ELR (cell line): ENCODE results near the gene PLXNA3.

ENCODE experiments used
- DNase-seq: peaks from one replicate; pipeline ENCODE4 v3.0.0-alpha.2; 2015; ENCODE audit warnings: low read depth

PLXNA3 gene

DNA sequence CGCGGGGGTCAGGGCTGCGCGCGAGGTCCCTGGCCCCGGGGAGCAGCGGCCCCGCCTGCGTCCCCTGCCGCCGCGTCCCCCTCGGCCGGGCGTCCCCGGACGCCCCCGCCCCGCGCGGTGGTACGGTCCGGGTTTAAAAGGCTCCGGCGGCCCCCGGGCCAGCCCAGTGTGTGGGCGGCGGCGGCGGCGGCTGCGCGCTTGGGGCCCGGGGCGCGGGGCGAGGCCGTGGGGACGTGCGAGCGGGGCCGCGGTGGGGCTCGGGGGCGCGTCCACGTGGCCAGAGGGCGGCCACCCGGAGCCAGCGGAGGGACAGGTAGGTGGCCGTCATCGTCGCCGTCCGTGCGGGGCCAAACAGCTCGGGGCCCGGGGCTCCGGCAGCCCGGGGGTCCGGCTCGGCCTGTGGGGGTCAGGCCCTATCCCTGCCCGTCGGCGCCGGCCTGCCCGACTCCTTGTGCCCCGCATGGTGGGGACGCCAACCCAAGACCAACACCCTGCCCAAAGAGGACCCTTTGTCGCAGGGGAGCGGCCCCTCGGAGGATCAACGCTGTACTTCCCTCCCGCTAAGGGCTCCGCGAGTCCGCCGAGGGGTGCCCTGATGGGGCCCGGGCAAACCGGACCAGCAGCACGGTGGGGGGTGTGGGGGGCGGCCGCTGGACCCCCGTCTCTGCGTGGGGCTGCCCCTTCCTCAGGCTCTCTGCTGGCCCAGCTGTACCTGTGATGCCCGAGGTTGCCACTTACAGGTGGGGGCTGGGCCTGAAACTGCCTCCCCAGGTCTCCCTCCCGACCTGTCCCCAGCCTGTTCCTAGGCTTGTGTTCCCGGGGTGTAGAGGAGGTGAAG lies at the start of gene PLXNA3:
PLXNA3 (plus strand) TSS at position 166 of the 838 bp plus-strand sequence. CDS start 1,903 bp downstream, outside the sequence.
- DNase-seq, result peak; percentile 48

DNA sequence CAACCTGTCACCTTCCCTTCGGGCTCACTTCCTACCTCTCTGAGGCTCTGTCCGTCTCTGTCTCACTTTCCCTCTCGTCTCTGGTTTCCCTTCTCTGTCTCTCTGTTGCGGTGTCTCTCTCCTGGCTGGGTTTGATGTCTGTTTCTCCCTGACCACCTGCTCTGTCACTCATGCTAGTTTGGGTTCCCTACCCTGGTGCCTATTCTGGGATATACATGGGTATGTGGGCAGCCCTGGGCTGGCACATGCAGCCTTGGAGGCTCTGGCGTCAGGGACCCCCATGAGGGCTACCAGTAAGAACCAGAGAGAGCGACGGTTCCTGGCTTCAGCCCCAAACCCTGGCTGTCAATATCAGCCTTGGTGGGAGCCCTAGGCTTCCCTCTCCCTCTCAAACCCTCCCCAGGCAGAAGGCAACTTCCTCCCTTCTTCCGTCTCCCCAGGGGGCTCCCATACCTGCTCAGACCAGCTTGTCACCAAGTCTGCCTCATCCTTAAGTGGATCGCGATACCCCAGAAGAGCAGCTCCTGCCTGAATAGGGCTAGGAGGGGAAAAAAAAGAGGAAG lies 49.3 kb upstream of the PLXNA3 start:
- no peak for DNase-seq

DNA sequence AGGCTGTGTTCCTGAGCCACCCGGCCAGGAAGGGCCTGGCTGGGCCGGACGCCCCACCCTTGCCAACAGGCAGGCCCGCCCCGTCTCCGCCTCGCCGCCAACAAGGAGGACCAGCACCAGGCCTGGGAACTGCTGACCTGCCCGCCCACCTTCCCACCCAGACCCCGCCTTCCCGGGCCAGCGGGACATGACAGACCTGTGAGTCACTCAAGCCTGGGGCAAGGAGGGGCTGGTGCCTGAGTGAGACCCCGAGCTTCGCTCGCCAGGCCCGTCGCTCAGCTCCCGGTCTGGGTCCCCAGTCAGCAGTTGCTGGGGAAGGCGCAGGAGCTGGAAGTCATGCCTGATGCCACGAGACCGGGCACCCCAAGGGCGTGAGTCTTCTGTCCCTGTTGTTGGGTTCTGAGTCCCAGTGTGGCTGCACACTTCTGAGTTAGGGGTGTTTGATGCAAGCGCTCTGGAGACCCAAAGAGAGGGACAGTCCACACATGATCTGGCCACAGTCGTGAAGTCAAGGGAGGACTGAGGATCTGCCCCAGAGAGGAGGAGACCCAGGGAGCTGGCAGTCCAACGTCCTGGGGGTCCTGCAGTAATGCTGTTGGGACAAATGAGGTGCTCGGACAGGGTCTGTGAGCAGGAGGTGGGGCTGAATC lies 48.7 kb upstream of the PLXNA3 start, which contains the start of gene DNASE1L1:
DNASE1L1 (minus strand) TSS at position 33 of the 650 bp plus-strand sequence. CDS start 3,686 bp downstream, outside the sequence.
- DNase-seq, result peak; percentile 94

DNA sequence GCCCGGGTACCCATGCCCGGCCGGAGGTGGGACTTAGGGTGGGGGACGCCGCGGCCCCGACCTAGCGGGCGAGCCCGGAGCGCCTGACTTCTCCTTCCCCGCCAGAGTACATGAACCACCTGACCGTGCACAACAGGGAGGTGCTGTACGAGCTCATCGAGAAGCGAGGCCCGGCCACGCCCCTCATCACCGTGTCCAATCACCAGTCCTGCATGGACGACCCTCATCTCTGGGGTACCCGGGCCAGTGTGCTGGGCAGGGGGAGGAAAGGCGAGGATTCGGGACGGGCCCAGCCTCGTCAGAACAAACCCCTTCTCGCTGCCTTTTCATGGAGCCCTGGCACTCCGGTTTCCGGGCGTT lies 46.1 kb upstream of the PLXNA3 start:
- peak; percentile 68 for DNase-seq

DNA sequence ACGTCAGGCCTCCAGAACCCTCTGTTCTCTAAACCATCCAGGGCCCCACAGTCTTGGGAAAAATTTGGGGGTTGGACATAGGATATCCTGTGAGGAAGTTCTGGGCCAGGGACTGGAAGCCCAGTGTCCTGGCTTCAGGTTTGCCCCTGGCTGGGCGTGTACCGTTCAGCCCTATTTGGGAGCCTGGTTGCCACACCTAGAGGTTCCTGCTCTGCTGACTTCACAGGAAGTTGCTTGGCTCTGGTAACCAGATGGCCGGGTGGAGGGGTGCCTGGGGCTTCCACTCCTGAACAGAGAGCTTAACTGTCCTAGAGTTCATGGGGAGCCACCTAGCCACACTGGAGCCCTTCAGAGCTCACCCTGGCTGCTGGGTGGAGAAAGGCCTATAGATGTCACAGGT lies 45.6 kb upstream of the PLXNA3 start:
- DNase-seq, result peak; percentile 22

DNA sequence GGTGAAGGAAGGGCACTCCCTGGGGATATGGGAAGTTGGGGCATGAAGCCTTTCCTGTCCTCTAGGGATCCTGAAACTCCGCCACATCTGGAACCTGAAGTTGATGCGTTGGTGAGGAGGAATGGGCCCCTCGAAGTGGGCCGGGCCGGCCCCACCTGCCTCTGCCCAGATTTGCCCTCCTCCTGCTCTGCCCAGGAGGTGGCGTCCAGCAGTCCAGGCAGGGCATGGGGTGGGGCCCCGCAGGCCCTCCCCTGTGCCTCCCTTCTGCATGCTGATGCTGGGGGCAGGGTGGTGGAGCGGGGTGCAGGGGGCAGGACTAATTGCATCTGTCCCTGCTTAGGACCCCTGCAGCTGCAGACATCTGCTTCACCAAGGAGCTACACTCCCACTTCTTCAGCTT lies 44.9 kb upstream of the PLXNA3 start:
- no peak for DNase-seq

DNA sequence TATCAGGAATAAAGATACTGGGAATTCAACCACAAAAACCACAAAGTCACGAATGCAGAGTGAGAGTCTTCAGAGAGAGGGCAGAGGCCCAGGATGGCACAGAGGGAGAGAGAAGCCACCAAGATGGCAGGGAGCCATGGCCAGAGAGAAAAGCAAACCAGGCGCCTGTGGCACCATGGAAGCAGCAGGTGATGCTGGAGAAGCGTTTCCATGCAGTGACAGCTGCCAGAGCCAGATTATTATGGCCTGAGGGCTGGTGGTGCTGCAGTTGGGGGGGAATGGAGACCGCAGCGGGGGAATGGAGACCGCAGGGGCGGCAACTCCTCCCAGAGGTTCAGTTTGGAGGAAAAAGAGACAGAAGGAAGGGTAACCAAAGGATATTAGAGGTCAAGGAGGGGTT lies 40.9 kb upstream of the PLXNA3 start:
- no peak for DNase-seq

DNA sequence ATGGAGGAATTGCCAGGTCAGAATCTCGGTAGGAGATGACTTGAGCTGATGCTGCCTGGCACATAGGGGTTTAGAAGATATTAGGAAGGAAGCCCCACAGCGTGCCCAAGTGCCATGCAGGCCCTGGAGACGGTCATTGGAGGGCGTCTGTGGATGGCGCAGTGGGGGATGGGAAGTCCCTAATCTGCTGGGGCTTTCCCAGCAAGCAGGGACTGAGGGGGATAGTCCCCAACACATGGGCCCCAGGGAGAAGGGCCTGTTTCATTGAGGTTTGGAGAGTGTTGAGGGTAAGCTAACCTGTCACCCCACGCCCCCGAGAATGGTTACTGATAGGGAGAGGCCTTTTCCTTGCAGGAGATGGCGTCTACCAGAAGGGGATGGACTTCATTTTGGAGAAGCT lies 38.9 kb upstream of the PLXNA3 start:
- DNase-seq, result no peak

DNA sequence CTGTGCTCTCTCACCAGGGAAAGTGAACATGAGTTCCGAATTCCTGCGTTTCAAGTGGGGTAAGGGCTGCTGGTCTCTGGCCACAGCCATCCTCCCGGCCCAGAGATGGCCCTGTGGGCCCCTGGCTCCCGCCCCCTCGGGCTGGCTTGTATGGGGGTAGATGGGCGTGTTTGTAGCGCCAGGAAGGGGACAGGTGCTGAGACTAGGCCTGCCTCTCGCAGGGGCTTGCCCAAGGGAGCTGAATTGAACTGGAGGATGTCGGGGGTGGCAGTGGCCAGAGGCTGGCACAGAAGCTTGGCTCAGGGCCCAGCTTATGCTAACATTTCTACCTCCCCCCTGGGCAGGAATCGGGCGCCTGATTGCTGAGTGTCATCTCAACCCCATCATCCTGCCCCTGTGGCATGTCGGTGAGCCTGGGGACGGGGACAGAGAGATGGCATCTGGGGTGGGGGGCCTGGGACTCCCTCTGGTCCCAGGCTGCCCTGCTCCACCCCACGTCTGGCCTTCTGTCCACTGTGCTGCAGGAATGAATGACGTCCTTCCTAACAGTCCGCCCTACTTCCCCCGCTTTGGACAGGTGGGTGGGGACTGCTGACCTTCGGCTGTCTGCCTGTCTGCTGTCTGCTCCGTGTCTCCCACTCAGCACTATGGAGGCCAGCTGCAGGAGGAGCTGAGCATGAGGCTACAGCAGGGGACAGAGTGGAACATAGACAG lies 38.2 kb upstream of the PLXNA3 start:
- no peak for DNase-seq

DNA sequence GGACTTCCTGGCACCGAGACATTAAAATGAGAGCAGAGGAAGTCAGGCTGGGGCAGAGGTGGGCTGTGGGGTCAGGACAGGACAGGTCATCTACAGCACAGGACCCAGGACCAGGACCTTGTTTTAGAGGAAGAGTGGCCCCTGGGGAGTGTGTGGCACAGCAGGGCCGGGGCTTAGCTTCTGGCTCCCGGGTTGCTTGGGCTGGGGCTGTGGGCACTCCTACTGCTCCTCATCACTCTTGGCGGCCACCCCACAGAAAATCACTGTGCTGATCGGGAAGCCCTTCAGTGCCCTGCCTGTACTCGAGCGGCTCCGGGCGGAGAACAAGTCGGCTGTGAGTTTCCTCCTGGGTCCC lies 37.7 kb upstream of the PLXNA3 start:
- DNase-seq, result no peak

DNA sequence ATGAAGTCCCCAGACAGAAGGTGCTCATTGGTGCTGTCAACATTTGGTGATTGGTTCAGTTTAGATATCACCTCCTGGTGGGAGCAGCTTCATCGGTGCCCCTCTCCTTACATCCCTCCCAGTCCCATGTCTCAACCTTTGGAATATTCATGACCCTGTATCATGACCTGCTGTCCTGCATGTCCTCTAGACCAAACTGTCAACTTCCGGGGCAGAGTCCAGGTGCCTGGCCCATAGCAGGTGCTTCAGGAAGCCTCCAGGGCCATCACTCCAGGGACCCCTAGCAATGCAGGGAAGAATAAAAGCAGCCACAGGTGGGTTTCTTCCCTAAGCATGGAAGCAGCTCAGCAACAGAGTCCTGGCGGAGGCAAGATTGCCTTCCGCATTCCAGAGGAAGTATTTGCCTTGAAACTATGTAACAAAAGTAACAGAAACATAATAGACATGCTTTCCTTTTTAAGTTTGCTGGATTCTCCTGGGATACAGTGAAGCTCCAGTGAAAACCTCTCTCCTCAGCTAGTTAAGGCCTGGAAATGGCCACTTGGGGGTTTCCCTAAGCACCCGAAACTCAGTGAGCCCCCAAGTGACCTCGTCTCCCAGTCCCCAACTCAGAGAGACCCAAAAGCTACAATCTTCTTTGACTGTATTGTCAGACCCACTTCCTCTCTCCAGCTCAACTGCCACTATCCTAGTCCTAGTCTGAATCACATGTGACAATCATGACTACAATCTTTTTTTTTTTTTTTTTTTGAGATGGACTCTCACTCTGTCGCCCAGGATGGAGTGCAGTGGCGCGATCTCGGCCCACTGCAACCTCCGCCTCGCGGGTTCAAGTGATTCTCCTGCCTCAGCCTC lies 30.9 kb upstream of the PLXNA3 start:
- no peak for DNase-seq

DNA sequence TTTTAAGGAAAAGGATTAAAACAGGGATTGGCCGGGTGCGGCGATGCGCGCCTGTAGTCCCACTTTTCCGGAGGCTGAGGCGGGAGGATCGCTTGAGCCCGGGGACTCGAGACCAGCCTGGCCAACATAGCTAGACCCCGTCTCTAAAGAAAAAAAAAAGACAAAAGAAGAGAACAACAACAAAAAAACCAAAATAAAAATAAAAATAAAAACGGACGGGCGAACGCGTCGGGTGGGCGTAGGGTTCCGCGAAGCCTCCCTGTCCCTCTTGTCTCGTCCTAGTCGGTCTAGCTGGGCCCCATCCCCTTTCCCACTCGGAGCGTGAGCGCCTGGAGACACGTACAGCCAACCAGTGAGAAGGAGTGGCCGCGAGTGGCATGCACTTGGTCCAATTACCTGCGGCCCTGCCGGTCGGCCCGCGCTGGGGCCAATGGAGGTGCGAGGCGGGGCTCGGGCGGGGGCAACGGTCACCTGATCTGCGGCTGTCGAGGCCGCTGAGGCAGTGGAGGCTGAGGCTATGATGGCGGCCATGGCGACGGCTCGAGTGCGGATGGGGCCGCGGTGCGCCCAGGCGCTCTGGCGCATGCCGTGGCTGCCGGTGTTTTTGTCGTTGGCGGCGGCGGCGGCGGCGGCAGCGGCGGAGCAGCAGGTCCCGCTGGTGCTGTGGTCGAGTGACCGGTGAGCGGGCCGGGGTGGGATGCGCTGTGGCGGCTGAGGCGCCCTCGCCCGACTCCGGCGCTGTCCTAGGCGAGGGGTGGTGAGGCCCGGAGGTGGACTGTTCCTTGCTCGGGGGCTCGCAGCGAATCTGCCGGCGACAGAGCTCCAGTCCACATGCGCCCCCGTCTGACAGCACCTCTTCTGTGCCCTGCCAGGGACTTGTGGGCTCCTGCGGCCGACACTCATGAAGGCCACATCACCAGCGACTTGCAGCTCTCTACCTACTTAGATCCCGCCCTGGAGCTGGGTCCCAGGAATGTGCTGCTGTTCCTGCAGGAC lies 29.6 kb upstream of the PLXNA3 start, which contains the start of gene ATP6AP1:
ATP6AP1 (plus strand) TSS at position 502 of the 996 bp plus-strand sequence; CDS start at position 518, 16 bp downstream.
- DNase-seq, result peak; percentile 93

DNA sequence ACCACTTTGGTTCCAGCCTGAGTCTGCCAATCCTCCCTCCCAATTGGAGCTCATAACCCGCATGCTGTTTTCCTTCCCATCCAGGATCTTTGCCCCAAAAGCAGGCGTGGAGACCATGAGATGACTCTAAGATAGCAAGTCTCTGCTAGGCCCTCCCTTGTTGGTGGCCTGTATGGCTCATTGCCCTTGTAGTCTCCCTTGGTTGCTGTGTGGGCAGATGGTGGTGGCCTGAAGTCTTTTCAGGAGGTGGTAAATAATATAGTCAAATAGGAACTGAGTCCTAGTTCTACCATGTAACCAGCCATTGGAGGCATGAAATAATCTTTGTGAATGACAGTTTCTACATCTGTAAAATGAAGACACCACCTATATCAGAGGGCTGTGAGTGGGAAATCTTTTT lies 28.4 kb upstream of the PLXNA3 start:
- no peak for DNase-seq

DNA sequence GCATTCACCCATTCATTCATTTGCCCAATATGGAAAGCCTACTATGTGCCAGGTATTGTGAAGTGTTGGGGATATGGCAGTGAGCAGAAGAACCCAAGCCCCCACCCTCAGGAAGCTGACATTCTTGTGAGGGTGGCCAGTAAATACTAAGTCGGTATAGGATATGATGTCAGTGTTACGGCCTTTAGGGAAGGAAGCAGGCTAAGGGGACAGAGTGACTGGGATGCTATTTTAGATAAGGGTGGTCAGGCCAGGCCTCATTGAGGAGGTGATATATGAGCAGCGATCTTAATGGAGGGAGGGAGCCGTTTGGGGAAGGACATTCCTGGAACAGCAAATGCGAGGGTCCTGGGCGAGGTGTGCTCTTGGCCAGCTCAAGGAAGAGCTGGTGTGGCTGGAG lies 27.6 kb upstream of the PLXNA3 start:
- no peak for DNase-seq

DNA sequence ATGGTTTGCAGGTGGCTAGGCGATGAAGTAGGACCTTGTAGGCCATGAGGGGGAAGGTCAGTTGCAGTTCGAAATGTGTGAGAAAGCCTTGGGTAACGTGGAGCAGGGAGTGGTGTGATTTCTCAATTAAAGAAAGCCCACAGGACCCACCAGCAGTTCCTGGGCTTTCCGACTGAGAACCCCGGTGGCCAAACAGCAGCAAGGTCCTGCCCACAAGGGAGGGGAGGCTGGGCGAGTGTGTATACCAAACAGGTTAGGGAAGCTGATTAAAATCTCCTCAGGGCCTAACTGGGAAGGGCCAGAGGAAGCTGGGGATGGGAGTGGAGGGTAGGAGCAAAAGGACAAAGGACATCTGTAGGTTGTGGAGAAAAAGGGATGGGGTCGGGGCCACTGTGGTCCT lies 27.2 kb upstream of the PLXNA3 start:
- DNase-seq, result no peak

DNA sequence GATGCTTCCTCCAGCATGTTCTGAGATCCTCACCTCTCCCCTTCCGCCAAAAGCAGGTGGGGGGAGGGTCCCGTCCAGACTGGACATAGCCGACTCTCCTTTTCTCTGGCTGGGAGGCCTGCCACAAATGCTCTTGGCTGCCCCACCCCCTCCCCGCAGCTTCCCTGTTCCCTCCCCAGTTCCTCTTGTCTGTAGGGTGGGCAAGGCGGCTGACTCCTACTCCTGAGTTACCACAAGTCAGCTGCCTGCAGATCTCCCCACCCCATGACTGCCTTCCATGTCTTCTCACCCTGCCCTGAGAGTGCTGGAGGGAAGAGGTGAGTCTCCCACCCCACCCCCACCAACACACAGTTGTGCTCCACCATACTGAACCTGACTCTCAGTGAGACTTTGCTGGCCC lies 26.7 kb upstream of the PLXNA3 start:
- DNase-seq, result no peak

DNA sequence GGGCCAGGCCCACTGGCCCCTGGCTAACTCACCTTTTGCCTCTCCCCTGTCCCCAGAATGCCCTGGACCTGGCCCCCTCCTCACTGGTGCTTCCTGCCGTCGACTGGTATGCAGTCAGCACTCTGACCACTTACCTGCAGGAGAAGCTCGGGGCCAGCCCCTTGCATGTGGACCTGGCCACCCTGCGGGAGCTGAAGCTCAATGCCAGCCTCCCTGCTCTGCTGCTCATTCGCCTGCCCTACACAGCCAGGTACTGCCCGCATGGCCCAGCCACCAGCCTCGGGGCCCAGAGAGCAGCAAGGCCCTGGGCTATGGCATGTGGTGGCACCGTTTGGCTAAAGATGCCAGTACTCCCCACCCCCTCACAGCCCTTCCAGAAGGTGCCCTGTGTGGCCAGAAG lies 25.9 kb upstream of the PLXNA3 start:
- no peak for DNase-seq

DNA sequence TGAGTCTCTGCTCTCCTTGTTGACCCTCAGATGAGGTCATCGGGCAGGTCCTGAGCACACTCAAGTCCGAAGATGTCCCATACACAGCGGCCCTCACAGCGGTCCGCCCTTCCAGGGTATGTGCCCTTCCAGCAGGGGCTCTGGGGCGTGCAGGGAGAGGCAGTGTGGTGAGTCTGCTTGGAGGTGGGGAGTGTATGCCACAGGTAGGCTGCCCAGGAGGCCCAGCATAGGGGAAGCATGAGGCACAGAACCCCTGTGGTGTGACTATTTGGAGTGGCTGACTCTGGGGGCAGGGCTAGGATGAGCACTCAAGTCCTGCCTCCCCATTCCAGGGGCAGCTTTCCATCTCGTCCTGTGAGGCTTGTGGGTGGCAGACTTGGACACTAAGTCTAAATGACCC lies 24.5 kb upstream of the PLXNA3 start:
- no peak for DNase-seq

DNA sequence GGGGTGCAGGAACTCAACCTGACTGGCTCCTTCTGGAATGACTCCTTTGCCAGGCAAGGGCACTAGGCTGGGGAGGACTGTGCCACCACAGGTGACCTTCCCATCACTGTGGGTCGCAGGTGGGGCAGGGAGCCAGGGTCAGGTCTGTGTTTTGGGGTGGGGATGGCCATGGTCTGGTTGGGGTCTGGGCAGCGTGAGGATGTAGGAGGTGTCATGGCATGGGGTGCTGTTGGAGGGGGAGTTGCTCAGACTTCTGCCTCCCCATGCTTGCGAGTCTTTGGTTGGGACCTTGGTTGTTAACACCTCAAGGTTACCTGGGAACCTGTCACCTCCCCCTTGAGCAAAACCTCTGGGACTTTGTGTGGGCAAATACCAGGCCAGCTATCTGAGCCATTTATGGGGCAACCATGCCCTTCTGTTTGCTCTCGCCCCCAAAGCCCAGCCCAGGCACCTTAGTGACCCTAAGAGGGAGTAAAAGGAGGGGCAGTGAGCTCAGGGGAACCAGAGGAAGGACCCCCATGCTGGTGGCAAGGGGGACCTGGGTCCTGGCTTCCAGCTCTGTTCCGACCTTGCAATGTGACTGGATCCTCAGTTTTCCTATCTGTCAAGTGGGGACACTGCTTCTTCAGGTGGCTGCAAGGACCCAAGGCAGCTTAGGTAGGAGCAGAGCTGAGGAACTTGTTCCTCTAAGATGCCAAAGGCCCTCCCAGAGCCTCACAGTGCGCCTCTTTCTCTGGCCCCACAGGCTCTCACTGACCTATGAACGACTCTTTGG lies 23.5 kb upstream of the PLXNA3 start:
- no peak for DNase-seq
